ENCODE measurements around the gene CYP19A1. TPM values are rescaled to one million over a fixed set of nuclear protein-coding genes. Genes with fewer than 3 reads are reported as not detected.

Gene CYP19A1
- total RNA-seq, 1 experiment from 2014 or later = 2.4 TPM

DNA sequence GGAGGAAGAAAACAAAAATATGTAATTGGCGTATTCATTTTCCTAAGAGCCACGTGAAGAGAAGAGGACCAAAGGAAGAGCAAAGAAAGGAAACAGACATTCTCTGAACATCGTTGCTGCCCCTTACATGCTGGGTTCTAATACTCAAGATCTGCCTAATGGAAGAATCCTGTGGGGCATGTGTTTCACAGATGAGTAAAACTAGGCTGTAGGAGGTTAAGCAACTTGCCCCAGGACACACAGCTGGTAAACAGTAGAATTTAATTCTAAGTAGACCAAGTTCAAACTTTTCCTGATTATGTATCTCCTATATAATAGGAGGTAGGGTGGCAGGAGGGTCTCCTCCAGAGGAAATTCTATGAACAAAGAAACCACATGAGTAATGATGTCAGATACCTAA, 137.6 kb downstream of the CYP19A1 start:
- Histone ChIP-seq H3K9me2 (replicated peaks; ENCODE audit: insufficient read depth, low read length) (no peaks in the 10 kb centered on the region), H3K27ac (ENCODE audit: low read length) (no peak overlapping the region), H3K9ac (ENCODE audit: low read length) (no peak overlapping the region), H3K9me3 (ENCODE audit: low read length) (no peaks in the 10 kb centered on the region), H3K36me3 (ENCODE audit: insufficient read depth, low read length) (no peaks in the 10 kb centered on the region), H4K20me1 (ENCODE audit: insufficient read depth, low read depth, low read length) (no peaks in the 10 kb centered on the region), H3K27me3 (ENCODE audit: low read length) (no peaks in the 10 kb centered on the region), H2AFZ (ENCODE audit: low read length) (no peak overlapping the region), H3K4me3 (ENCODE audit: low read length) (no peak overlapping the region), H3K4me1 (ENCODE audit: low read length) (no peaks in the 10 kb centered on the region), H3K4me2 (ENCODE audit: low read depth, low read length, poor library complexity, severe bottlenecking) (no peak overlapping the region), H3K79me2 (ENCODE audit: low read length) (no peaks in the 10 kb centered on the region)
- no peak for DNase-seq

DNA sequence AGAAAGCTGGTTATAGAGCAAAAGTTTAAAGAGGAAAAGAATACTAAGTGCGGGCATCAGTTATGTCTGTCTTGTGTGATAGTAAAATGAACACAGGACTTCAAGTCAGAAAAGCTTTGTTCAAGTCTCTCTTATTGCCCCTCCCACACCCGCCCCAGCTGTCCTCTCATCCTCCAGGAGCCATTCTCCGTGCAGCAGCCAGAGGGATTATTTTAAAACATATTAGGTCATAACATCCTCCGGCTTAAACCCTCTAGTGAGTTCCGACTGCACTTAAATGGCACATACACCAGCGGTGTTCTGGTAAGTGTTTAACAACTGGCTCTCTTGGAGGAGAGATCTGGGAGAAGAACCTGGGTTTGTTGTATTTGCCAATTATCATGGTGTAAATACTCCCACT, 138.9 kb downstream of the CYP19A1 start:
- Histone ChIP-seq H4K20me1 (ENCODE audit: insufficient read depth, low read depth, low read length) (no peaks in the 10 kb centered on the region), H3K9me2 (replicated peaks; ENCODE audit: insufficient read depth, low read length) (no peaks in the 10 kb centered on the region), H3K79me2 (ENCODE audit: low read length) (no peaks in the 10 kb centered on the region), H3K4me2 (ENCODE audit: low read depth, low read length, poor library complexity, severe bottlenecking) (no peak overlapping the region), H3K4me3 (ENCODE audit: low read length) (no peak overlapping the region), H3K4me1 (ENCODE audit: low read length) (no peaks in the 10 kb centered on the region), H3K9ac (ENCODE audit: low read length) (no peak overlapping the region), H2AFZ (ENCODE audit: low read length) (no peak overlapping the region), H3K9me3 (ENCODE audit: low read length) (no peaks in the 10 kb centered on the region), H3K27ac (ENCODE audit: low read length) (no peak overlapping the region), H3K27me3 (ENCODE audit: low read length) (no peaks in the 10 kb centered on the region), H3K36me3 (ENCODE audit: insufficient read depth, low read length) (no peaks in the 10 kb centered on the region)
- no peak for DNase-seq

DNA sequence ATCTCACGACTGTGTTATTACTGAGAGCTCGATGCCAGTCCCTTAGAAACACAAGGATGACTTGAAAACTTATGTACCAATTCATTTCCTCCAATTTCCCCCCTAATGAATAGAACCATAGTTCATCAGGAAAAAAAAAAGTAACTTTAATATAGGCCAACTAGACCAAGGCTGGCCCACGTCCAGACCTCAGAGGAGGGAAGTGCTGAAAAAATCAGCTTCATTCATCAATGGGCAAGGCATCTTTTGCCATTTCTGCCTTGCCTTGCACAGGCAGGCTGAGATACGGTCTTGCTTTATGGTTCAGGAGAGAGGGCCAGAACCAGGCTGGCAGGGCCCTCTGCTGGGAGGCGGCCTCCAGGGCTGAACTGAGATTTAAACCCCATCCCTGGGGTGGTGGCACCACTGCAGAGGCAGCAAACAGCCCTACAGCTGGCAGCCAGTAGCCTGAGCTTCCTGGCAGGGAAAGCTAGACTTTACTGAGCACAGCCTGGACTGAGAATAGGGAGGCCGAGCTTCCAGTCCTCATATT, 139.6 kb downstream of the CYP19A1 start:
- Histone ChIP-seq H3K79me2 (ENCODE audit: low read length) (no peaks in the 10 kb centered on the region), H3K9me3 (ENCODE audit: low read length) (no peaks in the 10 kb centered on the region)
- no peak for DNase-seq

DNA sequence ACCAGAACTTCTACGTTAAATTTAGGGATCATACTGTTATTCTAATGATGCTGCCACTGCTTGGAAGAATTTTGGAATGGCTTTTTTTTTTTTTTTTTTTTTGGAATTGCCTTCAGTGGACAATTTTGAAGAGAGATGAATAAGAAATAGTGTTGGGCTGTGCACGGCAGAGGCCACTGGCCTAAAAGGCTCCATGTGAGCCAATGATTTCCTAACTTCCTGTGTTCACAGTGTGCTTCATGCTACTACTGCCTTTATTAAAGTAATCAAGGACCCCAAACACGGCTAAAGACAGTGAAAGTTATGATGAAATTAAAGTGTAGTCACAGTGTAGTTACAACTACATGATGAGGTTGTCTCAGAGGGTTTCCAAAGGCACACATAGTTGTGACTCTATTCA, 142.9 kb downstream of the CYP19A1 start:
- Histone ChIP-seq H3K27me3 (ENCODE audit: low read length) (no peaks in the 10 kb centered on the region), H3K9ac (ENCODE audit: low read length) (no peak overlapping the region), H3K9me2 (replicated peaks; ENCODE audit: insufficient read depth, low read length) (no peaks in the 10 kb centered on the region), H4K20me1 (ENCODE audit: insufficient read depth, low read depth, low read length) (no peaks in the 10 kb centered on the region), H2AFZ (ENCODE audit: low read length) (no peak overlapping the region), H3K27ac (ENCODE audit: low read length) (no peak overlapping the region), H3K9me3 (ENCODE audit: low read length) (no peaks in the 10 kb centered on the region), H3K4me2 (ENCODE audit: low read depth, low read length, poor library complexity, severe bottlenecking) (no peak overlapping the region), H3K4me1 (ENCODE audit: low read length) (no peaks in the 10 kb centered on the region), H3K4me3 (ENCODE audit: low read length) (no peak overlapping the region), H3K79me2 (ENCODE audit: low read length) (no peaks in the 10 kb centered on the region), H3K36me3 (ENCODE audit: insufficient read depth, low read length) (no peaks in the 10 kb centered on the region)
- DNase-seq = no peak

More for the DNA sequence above, 139.6 kb downstream of the CYP19A1 start:
- Histone ChIP-seq H3K4me3 (ENCODE audit: low read length) (no peak overlapping the region), H3K36me3 (ENCODE audit: insufficient read depth, low read length) (no peaks in the 10 kb centered on the region), H3K27me3 (ENCODE audit: low read length) (no peaks in the 10 kb centered on the region), H3K9ac (ENCODE audit: low read length) (no peak overlapping the region), H4K20me1 (ENCODE audit: insufficient read depth, low read depth, low read length) (no peaks in the 10 kb centered on the region), H3K4me1 (ENCODE audit: low read length) (no peaks in the 10 kb centered on the region), H2AFZ (ENCODE audit: low read length) (no peak overlapping the region), H3K9me2 (replicated peaks; ENCODE audit: insufficient read depth, low read length) (no peaks in the 10 kb centered on the region), H3K27ac (ENCODE audit: low read length) (no peak overlapping the region), H3K4me2 (ENCODE audit: low read depth, low read length, poor library complexity, severe bottlenecking) (no peak overlapping the region)

DNA sequence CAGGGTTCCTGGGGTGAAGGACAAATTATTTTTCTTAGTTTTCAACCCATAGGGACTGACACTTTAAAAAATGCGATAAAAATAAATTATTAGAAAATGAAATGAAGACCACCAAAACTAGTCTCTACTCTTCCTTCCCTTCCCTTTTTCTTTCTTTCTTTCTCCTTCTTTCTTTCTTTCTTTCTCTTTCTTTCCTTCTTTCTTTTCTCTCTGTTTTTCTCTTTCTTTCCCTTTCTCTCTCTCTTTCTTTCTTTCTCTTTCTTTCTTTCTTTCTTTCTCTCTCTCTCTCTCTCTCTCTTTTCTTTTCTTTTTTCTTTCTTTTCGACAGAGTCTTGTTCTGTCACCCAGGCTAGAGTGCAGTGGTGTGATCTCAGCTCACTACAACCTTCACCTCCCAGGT, 144.4 kb downstream of the CYP19A1 start:
- H3K27ac ChIP-seq (ENCODE audit: low read length) = no peak overlapping the region
- H3K4me2 ChIP-seq (ENCODE audit: low read depth, low read length, poor library complexity, severe bottlenecking) = no peak overlapping the region
- H3K36me3 ChIP-seq (ENCODE audit: insufficient read depth, low read length) = no peaks in the 10 kb centered on the region
- H3K9me3 ChIP-seq (ENCODE audit: low read length) = no peaks in the 10 kb centered on the region
- no peak overlapping the region for H3K9ac ChIP-seq (ENCODE audit: low read length)
- no peaks in the 10 kb centered on the region for H3K79me2 ChIP-seq (ENCODE audit: low read length)
- no peak for DNase-seq
- H3K4me3 ChIP-seq (ENCODE audit: low read length) = no peak overlapping the region
- H2AFZ ChIP-seq (ENCODE audit: low read length) = no peak overlapping the region
- H3K27me3 ChIP-seq (ENCODE audit: low read length) = no peaks in the 10 kb centered on the region
- H3K9me2 ChIP-seq (replicated peaks; ENCODE audit: insufficient read depth, low read length) = no peaks in the 10 kb centered on the region
- no peaks in the 10 kb centered on the region for H4K20me1 ChIP-seq (ENCODE audit: insufficient read depth, low read depth, low read length)
- H3K4me1 ChIP-seq (ENCODE audit: low read length) = no peaks in the 10 kb centered on the region

DNA sequence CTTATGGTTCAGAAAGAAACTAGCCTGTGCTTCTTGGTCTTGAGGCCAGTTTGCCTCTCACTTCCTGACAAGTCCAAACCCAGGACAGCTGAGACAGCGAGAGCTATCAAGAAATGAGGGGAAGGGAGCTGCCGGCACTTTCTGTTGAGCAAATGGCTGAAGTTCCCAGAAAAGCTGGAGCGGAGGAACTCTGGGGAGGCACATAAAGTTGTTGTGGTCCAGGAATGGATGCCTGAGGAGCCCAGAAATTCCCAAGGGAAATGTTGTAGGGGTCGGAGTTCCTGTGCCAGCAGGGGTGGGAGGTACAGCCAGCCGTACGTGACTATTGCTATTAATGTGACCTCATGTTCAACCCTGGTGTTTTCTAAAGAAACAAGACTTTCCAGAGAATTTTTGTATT, 144.9 kb downstream of the CYP19A1 start:
- H3K4me3 ChIP-seq (ENCODE audit: low read length) = no peak overlapping the region
- no peaks in the 10 kb centered on the region for H3K27me3 ChIP-seq (ENCODE audit: low read length)
- no peaks in the 10 kb centered on the region for H3K4me1 ChIP-seq (ENCODE audit: low read length)
- no peak overlapping the region for H3K4me2 ChIP-seq (ENCODE audit: low read depth, low read length, poor library complexity, severe bottlenecking)
- H3K9ac ChIP-seq (ENCODE audit: low read length) = no peak overlapping the region
- no peaks in the 10 kb centered on the region for H3K9me2 ChIP-seq (replicated peaks; ENCODE audit: insufficient read depth, low read length)
- no peaks in the 10 kb centered on the region for H4K20me1 ChIP-seq (ENCODE audit: insufficient read depth, low read depth, low read length)
- no peak for DNase-seq
- no peaks in the 10 kb centered on the region for H3K9me3 ChIP-seq (ENCODE audit: low read length)
- no peak overlapping the region for H2AFZ ChIP-seq (ENCODE audit: low read length)
- H3K79me2 ChIP-seq (ENCODE audit: low read length) = no peaks in the 10 kb centered on the region
- H3K27ac ChIP-seq (ENCODE audit: low read length) = no peak overlapping the region
- no peaks in the 10 kb centered on the region for H3K36me3 ChIP-seq (ENCODE audit: insufficient read depth, low read length)

DNA sequence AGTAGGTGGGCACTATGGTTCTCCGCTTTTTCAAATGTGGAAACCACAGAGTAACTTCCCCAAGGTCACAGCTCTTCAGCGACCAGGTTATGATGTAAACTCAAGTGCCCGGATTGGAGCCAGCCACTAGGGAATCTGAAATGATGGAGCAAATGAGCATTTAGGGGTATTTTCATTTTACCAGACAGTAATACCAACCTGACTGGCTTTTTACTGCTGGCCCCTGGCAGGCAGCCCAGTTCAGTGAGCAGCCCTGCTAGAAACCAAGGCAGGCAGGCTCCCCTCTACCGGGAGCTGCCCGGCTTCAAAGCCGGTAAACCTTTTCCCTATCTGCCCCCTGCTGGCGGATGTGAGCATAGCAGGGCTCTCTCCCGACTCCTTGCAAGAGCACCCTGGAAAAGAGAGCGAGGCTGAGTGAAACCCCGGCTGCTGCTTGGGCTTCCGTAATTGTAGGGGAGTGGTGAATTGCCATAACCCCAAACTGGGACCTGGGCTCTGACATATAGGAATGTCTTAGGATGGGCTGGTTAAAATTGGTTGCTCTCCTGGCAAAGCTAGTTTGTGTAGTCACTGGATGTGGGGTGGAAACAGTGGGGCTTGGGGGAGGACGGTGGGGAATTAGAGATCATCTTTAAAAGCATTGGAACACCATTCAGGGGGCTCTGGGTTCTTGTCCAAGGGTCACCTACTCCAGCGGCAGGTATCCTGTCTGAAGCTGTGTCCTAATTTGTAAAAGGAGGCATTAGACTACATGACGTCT, 145.7 kb downstream of the CYP19A1 start:
- Histone ChIP-seq H3K4me3 (ENCODE audit: low read length) (no peak overlapping the region), H3K36me3 (ENCODE audit: insufficient read depth, low read length) (no peaks in the 10 kb centered on the region), H3K4me1 (ENCODE audit: low read length) (no peaks in the 10 kb centered on the region), H3K79me2 (ENCODE audit: low read length) (no peaks in the 10 kb centered on the region), H3K9ac (ENCODE audit: low read length) (no peak overlapping the region), H2AFZ (ENCODE audit: low read length) (no peak overlapping the region), H3K27me3 (ENCODE audit: low read length) (no peaks in the 10 kb centered on the region), H3K9me2 (replicated peaks; ENCODE audit: insufficient read depth, low read length) (no peaks in the 10 kb centered on the region), H3K27ac (ENCODE audit: low read length) (no peak overlapping the region), H4K20me1 (ENCODE audit: insufficient read depth, low read depth, low read length) (no peaks in the 10 kb centered on the region), H3K4me2 (ENCODE audit: low read depth, low read length, poor library complexity, severe bottlenecking) (no peak overlapping the region), H3K9me3 (ENCODE audit: low read length) (no peaks in the 10 kb centered on the region)
- DNase-seq = peak; percentile 92

DNA sequence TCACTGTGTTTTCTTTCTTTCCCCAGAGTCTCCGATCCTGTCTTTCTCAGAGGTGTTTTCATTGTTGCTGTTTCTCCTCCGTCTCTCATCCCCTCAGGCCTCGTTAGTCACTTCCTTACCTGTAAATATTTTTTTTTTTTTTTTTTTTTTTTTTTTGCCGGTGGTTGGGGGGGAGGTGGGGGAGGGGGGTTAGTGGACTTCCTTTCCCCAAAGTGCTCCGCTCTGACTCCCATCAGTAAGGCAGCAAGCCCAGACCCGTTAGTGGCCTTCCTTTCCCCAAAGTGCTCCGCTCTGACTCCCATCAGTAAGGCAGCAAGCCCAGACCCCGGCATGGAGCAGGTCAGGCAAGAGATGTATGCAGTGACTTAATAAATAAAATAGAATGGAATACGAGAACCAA, 146.6 kb downstream of the CYP19A1 start:
- Histone ChIP-seq H3K4me2 (ENCODE audit: low read depth, low read length, poor library complexity, severe bottlenecking) (no peak overlapping the region), H2AFZ (ENCODE audit: low read length) (no peak overlapping the region)

More for the DNA sequence above, 146.6 kb downstream of the CYP19A1 start:
- H4K20me1 ChIP-seq (ENCODE audit: insufficient read depth, low read depth, low read length) = no peaks in the 10 kb centered on the region
- H3K4me3 ChIP-seq (ENCODE audit: low read length) = no peak overlapping the region
- H3K27ac ChIP-seq (ENCODE audit: low read length) = no peak overlapping the region
- H3K9ac ChIP-seq (ENCODE audit: low read length) = no peak overlapping the region
- H3K4me1 ChIP-seq (ENCODE audit: low read length) = no peaks in the 10 kb centered on the region
- H3K27me3 ChIP-seq (ENCODE audit: low read length) = no peaks in the 10 kb centered on the region
- H3K9me2 ChIP-seq (replicated peaks; ENCODE audit: insufficient read depth, low read length) = no peaks in the 10 kb centered on the region
- no peaks in the 10 kb centered on the region for H3K79me2 ChIP-seq (ENCODE audit: low read length)
- no peaks in the 10 kb centered on the region for H3K36me3 ChIP-seq (ENCODE audit: insufficient read depth, low read length)
- DNase-seq = no peak
- no peaks in the 10 kb centered on the region for H3K9me3 ChIP-seq (ENCODE audit: low read length)
